ENCODE results near the gene NR1D1. TPM values are rescaled to one million over a fixed set of nuclear protein-coding genes. Genes with fewer than 3 reads are reported as not detected.

Gene NR1D1
- total RNA-seq, 3 donors from 2014 or later: 9.3 to 15.0 (median 14.8) TPM

DNA sequence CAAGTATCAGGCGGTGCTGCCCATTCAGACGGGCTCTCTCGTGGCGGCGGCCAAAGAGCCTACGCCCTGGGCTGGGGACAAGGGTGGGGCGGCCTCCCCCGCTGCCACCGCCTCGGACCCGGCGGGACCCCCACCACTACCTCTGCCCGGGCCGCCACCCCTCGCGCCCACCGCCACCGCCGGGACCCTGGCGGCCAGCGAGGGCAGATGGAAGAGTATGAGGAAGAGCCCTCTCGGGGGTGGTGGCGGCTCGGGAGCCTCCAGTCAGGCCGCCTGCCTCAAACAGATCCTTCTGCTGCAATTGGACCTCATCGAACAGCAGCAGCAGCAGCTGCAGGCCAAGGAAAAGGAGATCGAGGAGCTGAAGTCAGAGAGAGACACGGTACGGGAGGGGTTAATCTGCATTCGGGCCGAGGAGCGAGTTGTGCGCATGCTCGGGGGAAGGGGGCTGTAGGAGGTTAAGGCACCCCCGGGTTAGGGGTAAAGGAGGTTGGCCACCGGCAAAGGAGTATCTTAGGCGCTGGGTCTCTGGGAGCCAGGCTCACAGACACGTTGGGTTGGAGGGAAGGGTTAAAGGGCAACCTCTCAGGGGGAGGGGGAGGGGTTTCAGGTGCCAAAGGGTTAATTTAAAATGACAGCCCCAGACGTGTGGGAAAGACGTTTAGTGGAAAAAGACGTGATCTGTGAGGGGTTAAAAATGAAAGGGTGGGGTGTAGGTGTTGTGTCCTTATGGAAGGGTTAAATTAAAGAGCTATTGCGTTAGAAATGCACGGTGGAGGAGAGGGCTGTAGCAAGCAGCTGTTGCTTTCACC, 22.8 kb upstream of the NR1D1 start:
- peaks cover 16% of the 10 kb centered on the region for H3K4me1 ChIP-seq (ENCODE audit: low read depth)
- intact Hi-C loops (cut with DNase I, micrococcal nuclease): no loop called here

DNA sequence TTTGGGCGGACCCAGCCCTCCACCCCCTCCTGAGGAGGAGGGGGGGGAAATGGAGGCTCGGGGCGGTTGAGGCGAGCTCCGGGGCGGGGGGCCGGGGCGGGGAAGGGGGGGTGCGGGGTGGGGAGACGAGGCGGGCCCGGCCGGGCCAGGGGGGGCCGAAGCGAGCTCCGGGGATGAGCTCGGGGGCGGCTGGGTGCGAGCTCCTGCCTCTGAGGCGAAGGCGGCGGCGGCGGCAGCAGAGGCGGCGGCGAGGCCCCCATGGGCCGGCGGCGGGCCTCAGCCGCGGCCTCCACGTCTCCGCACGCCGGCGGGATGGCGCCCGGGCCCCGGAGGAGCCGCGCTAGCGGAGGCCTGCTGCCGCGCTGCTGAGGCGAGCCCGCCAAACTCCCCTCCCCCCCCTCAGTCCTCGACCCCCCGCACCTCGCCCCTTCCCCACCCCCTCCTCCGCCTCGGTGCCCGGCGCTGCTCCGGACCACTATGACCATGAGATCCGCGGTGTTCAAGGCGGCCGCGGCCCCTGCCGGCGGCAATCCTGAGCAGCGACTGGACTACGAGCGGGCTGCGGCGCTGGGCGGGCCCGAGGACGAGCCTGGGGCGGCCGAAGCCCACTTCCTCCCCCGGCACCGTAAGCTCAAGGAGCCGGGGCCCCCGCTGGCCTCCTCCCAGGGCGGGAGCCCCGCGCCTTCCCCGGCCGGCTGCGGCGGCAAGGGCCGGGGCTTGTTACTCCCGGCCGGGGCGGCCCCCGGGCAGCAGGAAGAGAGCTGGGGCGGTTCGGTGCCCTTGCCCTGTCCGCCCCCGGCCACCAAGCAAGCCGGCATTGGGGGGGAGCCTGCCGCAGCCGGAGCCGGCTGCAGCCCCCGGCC, 22.0 kb upstream of the NR1D1 start:
- peak overlapping the region; percentile 66 for H3K4me3 ChIP-seq
- no peaks in the 10 kb centered on the region for H3K9me3 ChIP-seq
- peaks cover 16% of the 10 kb centered on the region for H3K4me1 ChIP-seq (ENCODE audit: low read depth)
- intact Hi-C loops (cut with DNase I, micrococcal nuclease): no loop called here
- TF ChIP-seq, protein P1, sequence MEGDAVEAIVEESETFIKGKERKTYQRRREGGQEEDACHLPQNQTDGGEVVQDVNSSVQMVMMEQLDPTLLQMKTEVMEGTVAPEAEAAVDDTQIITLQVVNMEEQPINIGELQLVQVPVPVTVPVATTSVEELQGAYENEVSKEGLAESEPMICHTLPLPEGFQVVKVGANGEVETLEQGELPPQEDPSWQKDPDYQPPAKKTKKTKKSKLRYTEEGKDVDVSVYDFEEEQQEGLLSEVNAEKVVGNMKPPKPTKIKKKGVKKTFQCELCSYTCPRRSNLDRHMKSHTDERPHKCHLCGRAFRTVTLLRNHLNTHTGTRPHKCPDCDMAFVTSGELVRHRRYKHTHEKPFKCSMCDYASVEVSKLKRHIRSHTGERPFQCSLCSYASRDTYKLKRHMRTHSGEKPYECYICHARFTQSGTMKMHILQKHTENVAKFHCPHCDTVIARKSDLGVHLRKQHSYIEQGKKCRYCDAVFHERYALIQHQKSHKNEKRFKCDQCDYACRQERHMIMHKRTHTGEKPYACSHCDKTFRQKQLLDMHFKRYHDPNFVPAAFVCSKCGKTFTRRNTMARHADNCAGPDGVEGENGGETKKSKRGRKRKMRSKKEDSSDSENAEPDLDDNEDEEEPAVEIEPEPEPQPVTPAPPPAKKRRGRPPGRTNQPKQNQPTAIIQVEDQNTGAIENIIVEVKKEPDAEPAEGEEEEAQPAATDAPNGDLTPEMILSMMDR (IDR thresholded peaks at IDR 0.05): no peak
- H3K36me3 ChIP-seq (ENCODE audit: low read depth): no peaks in the 10 kb centered on the region
- DNase-seq (peak; percentile 58 to 75 (median 74)), ATAC-seq (peak; percentile 49)

More for the DNA sequence above, 22.8 kb upstream of the NR1D1 start:
- TF ChIP-seq, protein P1 (IDR thresholded peaks at IDR 0.05): no peak
- peak in 2 of 3 donors; percentile 64 to 68 for DNase-seq
- H3K4me3 ChIP-seq: peak overlapping the region; percentile 66
- peak; percentile 35 for ATAC-seq
- H3K36me3 ChIP-seq (ENCODE audit: low read depth): no peaks in the 10 kb centered on the region
- no peaks in the 10 kb centered on the region for H3K9me3 ChIP-seq

DNA sequence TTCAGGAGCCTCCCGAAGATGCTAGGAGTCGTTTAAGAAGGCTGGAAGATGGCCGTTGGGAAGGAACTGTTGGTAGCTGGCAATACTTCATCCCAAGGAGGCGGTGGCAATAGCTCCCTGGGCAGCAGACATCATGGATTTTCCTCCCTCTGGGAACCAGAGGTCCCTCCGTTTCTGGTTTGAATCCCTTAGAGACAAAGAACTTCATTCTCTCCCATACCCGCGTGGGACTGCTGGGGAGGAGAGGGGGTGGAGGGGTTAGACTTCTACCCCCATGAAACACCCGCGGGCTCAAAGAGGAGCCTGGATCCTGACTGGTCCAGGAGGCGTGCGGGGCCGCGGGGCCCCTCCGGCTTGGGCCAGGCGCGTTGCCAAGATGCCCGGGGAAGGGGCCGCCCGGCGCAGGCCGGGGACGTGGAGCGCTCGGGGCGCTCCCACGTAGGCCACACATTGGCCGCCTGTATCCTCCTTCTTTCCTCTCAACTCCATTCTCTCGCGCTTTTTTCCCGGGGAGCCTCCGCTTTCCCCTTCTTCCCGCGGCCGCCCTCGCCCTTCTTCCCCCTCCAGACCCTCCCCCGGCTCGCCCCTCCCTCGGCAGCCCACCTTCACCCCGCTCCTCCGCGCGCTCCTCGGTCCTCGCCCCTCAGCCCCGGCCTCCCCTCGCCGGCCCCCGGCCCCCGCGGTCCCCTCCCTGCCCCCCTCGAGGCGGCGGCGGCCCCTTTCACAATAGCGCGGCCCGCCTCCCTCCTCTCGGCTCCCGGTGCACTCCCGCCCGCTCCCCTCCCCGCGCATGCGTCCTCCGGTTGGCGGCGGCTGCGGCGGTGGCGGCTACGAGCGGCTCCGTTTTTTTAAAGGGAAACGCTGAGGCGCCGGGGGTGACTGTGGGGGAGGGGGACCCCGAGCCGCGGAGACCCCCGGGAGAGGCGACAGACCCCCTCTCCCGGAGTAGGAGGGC, 21.1 kb upstream of the NR1D1 start, which contains the start of gene MSL1:
TSS of gene MSL1 (plus strand) at position 791 of the 955 bp plus-strand sequence. CDS start 642 bp downstream, outside the sequence.
- TF ChIP-seq, protein P1 (IDR thresholded peaks at IDR 0.05): no peak
- Histone ChIP-seq H3K36me3 (ENCODE audit: low read depth) (no peaks in the 10 kb centered on the region), H3K9me3 (no peaks in the 10 kb centered on the region), H3K4me1 (ENCODE audit: low read depth) (peaks cover 16% of the 10 kb centered on the region), H3K4me3 (peak within 1 kb of the TSS; percentile 66)
- DNase-seq: peak; percentile 87 to 94 (median 91)
- intact Hi-C loops (cut with DNase I, micrococcal nuclease): no loop called here
- ATAC-seq: peak; percentile 87

DNA sequence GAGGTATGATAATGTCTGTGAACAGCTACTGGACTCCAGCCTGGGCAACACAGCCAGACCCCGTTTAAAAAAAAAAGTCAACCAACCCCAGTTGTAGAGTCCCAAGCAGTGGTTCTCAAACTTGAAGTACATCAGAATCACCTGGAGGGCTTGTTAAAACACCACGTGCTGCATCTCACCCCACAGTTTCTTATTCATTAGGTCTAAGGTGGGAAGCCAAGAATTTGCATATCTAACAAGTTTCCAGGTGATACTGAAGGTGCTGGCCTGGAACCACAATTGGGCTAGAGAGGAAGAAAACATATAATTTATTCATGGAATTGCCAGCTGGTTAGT, 14.7 kb upstream of the NR1D1 start:
- no peak for ATAC-seq
- no peak overlapping the region for H3K4me3 ChIP-seq
- no peaks in the 10 kb centered on the region for H3K36me3 ChIP-seq (ENCODE audit: low read depth)
- TF ChIP-seq, protein P1 (IDR thresholded peaks at IDR 0.05): no peak
- peaks cover 45% of the 10 kb centered on the region for H3K4me1 ChIP-seq (ENCODE audit: low read depth)
- intact Hi-C loops (cut with DNase I, micrococcal nuclease): no loop called here
- DNase-seq: no peak
- H3K9me3 ChIP-seq: no peaks in the 10 kb centered on the region

DNA sequence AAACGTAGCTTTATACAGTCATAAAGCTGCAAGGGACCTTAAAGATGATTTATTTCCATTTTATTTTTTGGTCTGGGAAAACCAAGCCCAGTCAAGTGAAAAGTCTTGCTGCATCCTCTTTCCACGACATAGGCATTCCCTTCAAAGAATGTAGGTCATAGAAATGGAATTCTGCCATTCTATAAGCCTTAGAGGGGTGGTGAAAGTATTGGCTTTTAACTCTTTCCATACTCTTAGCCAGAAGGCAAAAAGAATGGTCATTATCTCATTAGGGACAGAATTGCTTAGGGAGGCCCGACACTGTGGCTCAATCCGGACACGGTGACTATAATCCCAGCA, 13.5 kb upstream of the NR1D1 start:
- ATAC-seq (no peak), DNase-seq (no peak)
- TF ChIP-seq, protein P1 (IDR thresholded peaks at IDR 0.05): no peak
- H3K36me3 ChIP-seq (ENCODE audit: low read depth): no peaks in the 10 kb centered on the region
- intact Hi-C loops (cut with DNase I, micrococcal nuclease): loop anchor here in 1 of 2 donors (2.0 kb wide), 1 partner anchor 49 kb away; no protein-coding TSS in a partner anchor
- H3K4me1 ChIP-seq (ENCODE audit: low read depth): peaks cover 57% of the 10 kb centered on the region
- no peaks in the 10 kb centered on the region for H3K9me3 ChIP-seq
- no peak overlapping the region for H3K4me3 ChIP-seq

Data from mucosa of descending colon (tissue), 3 donors.